H1 (cell line): ENCODE measurements around the gene ST8SIA4. TPM values are rescaled to one million over a fixed set of nuclear protein-coding genes. Genes with fewer than 3 reads are reported as not detected.

Experiments
- CTCF ChIA-PET: fragments of 300-600 bp; sonication (Branson Sonifier 250); formaldehyde crosslinking; loops from one replicate; lab custom pipeline; 2021; ENCODE audit not compliant: partially characterized antibody; lab: Charles Lee
- POLR2A ChIA-PET: fragments of 300-600 bp; sonication (Branson Sonifier 250); formaldehyde crosslinking; loops from one replicate; lab custom pipeline; 2021; ENCODE audit warnings: inconsistent platforms; ENCODE audit not compliant: partially characterized antibody; lab: Charles Lee
- DNase-seq, 2 experiments: peaks; one replicate each; pipeline versions ENCODE4 v3.0.0 to v3.0.0-alpha.2; 2010 to 2022; ENCODE audit warnings: low spot score in 2 of 2, low read depth in 1 of 2, mixed read lengths in 1 of 2
- FAIRE-seq: peaks from 2 replicates; lab custom pipeline; 2011; peaks lifted over from hg19 to GRCh38; lab: Jason Lieb, UNC
- H2AFZ ChIP-seq: 2 replicates; pipeline ENCODE4 v1.8.1; 2012; ENCODE audit warnings: low read length, inconsistent platforms
- H2AK5ac ChIP-seq: 2 replicates; pipeline ENCODE4 v1.6.1; 2013; ENCODE audit warnings: low read depth, low read length
- H2BK120ac ChIP-seq: replicated peaks from 2 replicates; pipeline ENCODE3; 2013; ENCODE audit warnings: low read depth, low read length, inconsistent platforms
- H2BK12ac ChIP-seq: 2 replicates; pipeline ENCODE4 v1.6.1; 2013; ENCODE audit warnings: low read depth, low read length
- H2BK15ac ChIP-seq: 2 replicates; pipeline ENCODE4 v1.6.1; 2013; ENCODE audit warnings: low read length
- H2BK20ac ChIP-seq: 2 replicates; pipeline ENCODE4 v1.6.1; 2013; ENCODE audit warnings: low read length
- H2BK5ac ChIP-seq: 2 replicates; pipeline ENCODE4 v1.6.1; 2013; ENCODE audit warnings: low read depth, low read length
- H3K14ac ChIP-seq: 2 replicates; pipeline ENCODE4 v1.6.1; 2013; ENCODE audit warnings: inconsistent platforms; ENCODE audit not compliant: insufficient read length
- H3K18ac ChIP-seq: 2 replicates; pipeline ENCODE4 v1.6.1; 2013; ENCODE audit warnings: low read length; ENCODE audit errors: extremely low read depth
- H3K23ac ChIP-seq: 2 replicates; pipeline ENCODE4 v1.6.1; 2013; ENCODE audit warnings: inconsistent platforms; ENCODE audit not compliant: insufficient read length
- H3K23me2 ChIP-seq: 2 replicates; pipeline ENCODE4 v1.6.1; 2013; ENCODE audit warnings: low read depth, low read length
- H3K27ac ChIP-seq: 2 replicates; pipeline ENCODE4 v1.6.1; 2011; ENCODE audit warnings: low read depth, low read length, inconsistent platforms
- H3K27me3 ChIP-seq, 4 experiments: replicated peaks in 1 of 4; 1 replicate in 1 of 4; 2 replicates in 3 of 4; pipeline versions ENCODE4 v1.6.1 to v1.8.1; 2011 to 2013; ENCODE audit warnings: low read length in 3 of 4, mild to moderate bottlenecking in 3 of 4, inconsistent platforms in 2 of 4, mixed read lengths in 2 of 4, moderate library complexity in 1 of 4; ENCODE audit not compliant: control insufficient read depth in 3 of 4, insufficient read depth in 3 of 4; ENCODE audit errors: extremely low read depth in 1 of 4
- H3K36me3 ChIP-seq, 4 experiments: 2 replicates each; pipeline versions ENCODE4 v1.6.1 to v1.8.1; 2011 to 2013; ENCODE audit warnings: mild to moderate bottlenecking in 4 of 4, low read length in 3 of 4, moderate library complexity in 2 of 4, control low read depth in 1 of 4, inconsistent platforms in 1 of 4; ENCODE audit not compliant: insufficient read depth in 4 of 4, control insufficient read depth in 2 of 4
- H3K4ac ChIP-seq: replicated peaks from 2 replicates; pipeline ENCODE3; 2013; ENCODE audit warnings: low read length, low read depth, mixed read lengths, inconsistent platforms; ENCODE audit not compliant: insufficient read length
- H3K4me1 ChIP-seq, 4 experiments: replicated peaks in 1 of 4; 1 replicate in 1 of 4; 2 replicates in 3 of 4; pipeline versions ENCODE4 v1.6.1 to v1.8.1; 2011 to 2013; ENCODE audit warnings: low read length in 3 of 4, inconsistent platforms in 2 of 4, mixed read lengths in 1 of 4; ENCODE audit not compliant: insufficient read depth in 4 of 4, control insufficient read depth in 3 of 4
- H3K4me2 ChIP-seq, 2 experiments: 2 replicates each; pipeline versions ENCODE4 v1.6.1 to v1.8.1; 2011 to 2013; ENCODE audit warnings: low read depth in 2 of 2, low read length in 2 of 2, control low read depth in 1 of 2, inconsistent platforms in 1 of 2, mild to moderate bottlenecking in 1 of 2; ENCODE audit not compliant: insufficient read depth in 1 of 2
- H3K4me3 ChIP-seq, 4 experiments: fragments of 200-600, 300-600 bp in 1 of 4; sonication (generic), shearing (Covaris generic), sonication (Bioruptor Twin) in 1 of 4; 2 replicates each; pipeline versions ENCODE4 v1.5.1 to v1.8.1; 2011 to 2016; ENCODE audit warnings: low read length in 4 of 4, low read depth in 3 of 4, control low read depth in 2 of 4, inconsistent platforms in 2 of 4, mild to moderate bottlenecking in 2 of 4, mixed read lengths in 1 of 4, moderate library complexity in 1 of 4; ENCODE audit not compliant: insufficient read depth in 2 of 4; ENCODE audit errors: extremely low read depth in 1 of 4
- H3K56ac ChIP-seq: replicated peaks from 2 replicates; pipeline ENCODE3; 2013; ENCODE audit warnings: low read depth, mild to moderate bottlenecking, mixed read lengths, low read length, inconsistent platforms; ENCODE audit not compliant: insufficient read length
- H3K79me1 ChIP-seq: 2 replicates; pipeline ENCODE4 v1.6.1; 2013; ENCODE audit warnings: low read depth, low read length, control low read depth
- H3K79me2 ChIP-seq, 2 experiments: 2 replicates each; pipeline versions ENCODE4 v1.6.1 to v1.8.1; 2012 to 2013; ENCODE audit warnings: low read length in 2 of 2, mild to moderate bottlenecking in 2 of 2, inconsistent platforms in 1 of 2; ENCODE audit not compliant: insufficient read depth in 2 of 2, control insufficient read depth in 1 of 2
- H3K9ac ChIP-seq, 4 experiments: replicated peaks in 1 of 4; 1 replicate in 1 of 4; 2 replicates in 3 of 4; pipeline versions ENCODE4 v1.6.1 to v1.8.1; 2011 to 2013; ENCODE audit warnings: low read depth in 3 of 4, low read length in 3 of 4, control low read depth in 2 of 4, mild to moderate bottlenecking in 2 of 4, moderate library complexity in 2 of 4, inconsistent platforms in 1 of 4; ENCODE audit errors: extremely low read depth in 1 of 4
- H3K9me3 ChIP-seq, 2 experiments: 2 replicates each; pipeline versions ENCODE4 v1.6.1 to v1.8.1; 2012 to 2013; ENCODE audit warnings: mild to moderate bottlenecking in 2 of 2, moderate library complexity in 2 of 2, control low read depth in 1 of 2, inconsistent platforms in 1 of 2, low read depth in 1 of 2, low read length in 1 of 2, mixed read lengths in 1 of 2; ENCODE audit not compliant: insufficient read depth in 2 of 2
- H4K20me1 ChIP-seq, 2 experiments: replicated peaks in 1 of 2; 2 replicates each; pipeline versions ENCODE3 to v1.8.1; 2011 to 2013; ENCODE audit warnings: inconsistent platforms in 2 of 2, low read length in 2 of 2, mild to moderate bottlenecking in 1 of 2; ENCODE audit not compliant: insufficient read depth in 2 of 2, control insufficient read depth in 1 of 2
- H4K5ac ChIP-seq: 2 replicates; pipeline ENCODE4 v1.6.1; 2013; ENCODE audit warnings: low read length, low read depth, mixed read lengths, inconsistent platforms; ENCODE audit not compliant: insufficient read length
- H4K8ac ChIP-seq: 2 replicates; pipeline ENCODE4 v1.8.0; 2013; ENCODE audit warnings: mild to moderate bottlenecking, moderate library complexity, low read length, inconsistent platforms; ENCODE audit not compliant: insufficient read depth; ENCODE audit errors: extremely low read depth
- H4K91ac ChIP-seq: replicated peaks from 2 replicates; pipeline ENCODE3; 2013; ENCODE audit warnings: low read length, mixed read lengths, inconsistent platforms; ENCODE audit not compliant: insufficient read length
- NANOG ChIP-seq: IDR thresholded peaks from 2 replicates; pipeline ENCODE4 v1.6.1; 2011; ENCODE audit warnings: low read length, low read depth, mild to moderate bottlenecking, inconsistent platforms; ENCODE audit not compliant: insufficient read depth, poor library complexity, severe bottlenecking
- POLR2A ChIP-seq, 2 experiments: IDR thresholded peaks; 1 replicate in 1 of 2; 2 replicates in 1 of 2; pipeline ENCODE4 v1.6.1; 2011; ENCODE audit warnings: low read depth in 2 of 2, low read length in 2 of 2, mild to moderate bottlenecking in 2 of 2; ENCODE audit errors: control extremely low read depth in 1 of 2
- POLR2AphosphoS5 ChIP-seq: IDR thresholded peaks from 2 replicates; pipeline ENCODE4 v1.6.1; 2011; ENCODE audit warnings: low read depth, low read length
- RAD21 ChIP-seq, 2 experiments: IDR thresholded peaks in 1 of 2; conservative IDR thresholded peaks in 1 of 2; 2 replicates each; pipeline ENCODE4 v1.6.1; 2011; ENCODE audit warnings: low read depth in 2 of 2, low read length in 2 of 2, improper control_type of control experiment in 1 of 2, inconsistent platforms in 1 of 2, mild to moderate bottlenecking in 1 of 2, moderate library complexity in 1 of 2
- SP1 ChIP-seq: IDR thresholded peaks from 2 replicates; pipeline ENCODE4 v1.6.1; 2011; ENCODE audit warnings: low read depth, low read length
- TEAD4 ChIP-seq: IDR thresholded peaks from 2 replicates; pipeline ENCODE4 v1.6.1; 2012; ENCODE audit warnings: low read depth, low read length, inconsistent platforms, mixed read lengths
- WGBS, 2 experiments: shearing (Covaris generic) in 1 of 2; methylation state at CpG; one replicate each; pipeline versions ENCODE4 v1.1.6 to v1.1.7; 2013 to 2015; ENCODE audit warnings: low lambda C conversion rate in 2 of 2, mixed read lengths in 2 of 2, inconsistent platforms in 1 of 2, low coverage in 1 of 2, missing lambda C conversion rate in 1 of 2; ENCODE audit not compliant: insufficient replicate concordance in 2 of 2, insufficient coverage in 1 of 2, insufficient read length in 1 of 2; ENCODE audit errors: extremely low coverage in 1 of 2, missing lambda C conversion rate in 1 of 2; 5-methylcytosine and 5-hydroxymethylcytosine counted together
- polyA plus RNA-seq, 7 experiments: library from polyadenylated mRNA; depleted of rRNA in 3 of 7; stranded (reverse) in 5 of 7; unstranded in 2 of 7; fragments of >200 nt in 5 of 7; fragments of 200-250 nt in 2 of 7; gene quantifications; 1 replicate in 5 of 7; 2 replicates in 1 of 7; 4 replicates in 1 of 7; pipeline versions ENCODE4 v1.2.1 to v1.2.3, GENCODE V29; 2011 to 2013; ENCODE audit warnings: missing spikeins in 2 of 7, mixed read lengths in 2 of 7
- total RNA-seq: library from RNA; stranded (reverse); fragmentation: NEBNext Ultra II Directional; extraction: Animal tissue kit (Norgen Biotek cat#: 25700); gene quantifications from 2 replicates; pipeline ENCODE4 v1.2.1, GENCODE V29; 2021
- TF ChIP-seq, protein P1 (sequence below): IDR thresholded peaks from 2 replicates; pipeline ENCODE4 v1.6.1; 2011; ENCODE audit warnings: low read depth, mild to moderate bottlenecking, low read length; ENCODE audit not compliant: insufficient read depth
- TF ChIP-seq, protein P2 (sequence below), 3 experiments: IDR thresholded peaks; 1 replicate in 2 of 3; 2 replicates in 1 of 3; pipeline versions ENCODE4 v1.5.1 to v1.6.1; 2011; ENCODE audit warnings: low read length in 3 of 3, mild to moderate bottlenecking in 3 of 3, inconsistent platforms in 2 of 3, low read depth in 1 of 3, moderate library complexity in 1 of 3; ENCODE audit not compliant: insufficient read depth in 1 of 3; ENCODE audit errors: control extremely low read depth in 1 of 3

Gene ST8SIA4
- total and polyA plus RNA-seq, 2 of the 8 experiments (the other 6 are each of a cell fraction or from before 2014, with no cell fraction given), result 0.08 to 0.50 TPM

DNA sequence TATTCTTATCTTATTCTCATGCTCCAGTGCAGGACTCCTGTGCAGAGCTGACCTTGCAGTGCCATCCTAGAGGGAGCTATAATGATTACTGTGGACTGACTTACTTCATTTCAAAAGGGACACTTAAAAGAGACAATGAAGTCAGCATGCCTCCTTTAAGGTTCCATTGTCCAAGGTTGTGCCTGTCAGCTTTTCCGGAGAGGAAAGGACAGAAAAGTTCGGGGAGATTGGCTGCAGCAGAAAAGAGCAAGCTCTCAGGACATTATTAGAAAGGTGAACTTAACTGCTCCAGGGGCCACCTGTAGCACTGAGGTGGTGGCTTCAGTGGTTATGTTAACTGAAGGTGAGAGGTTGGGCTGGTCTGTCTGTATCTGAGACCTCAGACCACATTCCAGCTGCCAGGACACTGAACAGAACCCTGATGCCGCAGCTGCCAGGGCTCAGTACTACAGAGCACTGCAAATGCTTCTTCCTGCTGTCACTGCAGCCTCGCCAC is 112.9 kb downstream of the ST8SIA4 start:
- H3K27ac ChIP-seq, result no peak overlapping the region
- H2AFZ ChIP-seq, result peak overlapping the region; percentile 12; the same call in 1 of the 2 replicates
- no peaks in the 10 kb centered on the region for H3K36me3 ChIP-seq
- H3K79me1 ChIP-seq, result no peaks in the 10 kb centered on the region
- no peak overlapping the region for H4K91ac ChIP-seq
- no peak overlapping the region for H3K56ac ChIP-seq
- H2BK5ac ChIP-seq, result no peak overlapping the region
- H3K9ac ChIP-seq, result no peak overlapping the region; a peak in 1 of 7 replicates
- peaks cover 0 to 8% (median 3%) of the 10 kb centered on the region in 4 experiments; a peak in 4 of 7 replicates for H3K4me1 ChIP-seq
- H4K5ac ChIP-seq, result no peak overlapping the region
- no peaks in the 10 kb centered on the region for H3K23me2 ChIP-seq
- H3K27me3 ChIP-seq, result no peaks in the 10 kb centered on the region
- DNase-seq (peak; percentile 29 to 55), FAIRE-seq (peak; percentile 77)
- H4K8ac ChIP-seq, result no peak overlapping the region
- H2BK120ac ChIP-seq, result no peak overlapping the region
- H3K9me3 ChIP-seq, result peaks cover 0 to 5% of the 10 kb centered on the region in 2 experiments; a peak in 1 of 4 replicates
- 0 out of 2 replicates have a peak overlapping the region, but pooled peaks have one; percentile 23 for H2BK12ac ChIP-seq
- no peak overlapping the region for H3K23ac ChIP-seq
- H3K4me2 ChIP-seq, result peak overlapping the region; percentile 46 to 63
- H2BK20ac ChIP-seq, result no peak overlapping the region; the same call in 1 of the 2 replicates
- CTCF ChIA-PET, result interaction anchor here (1.5 to 2.0 kb wide), 2 partner anchors 15 to 110 kb away, joined by 8 to 11 read pairs; no protein-coding TSS in a partner anchor
- TF ChIP-seq, protein P1, sequence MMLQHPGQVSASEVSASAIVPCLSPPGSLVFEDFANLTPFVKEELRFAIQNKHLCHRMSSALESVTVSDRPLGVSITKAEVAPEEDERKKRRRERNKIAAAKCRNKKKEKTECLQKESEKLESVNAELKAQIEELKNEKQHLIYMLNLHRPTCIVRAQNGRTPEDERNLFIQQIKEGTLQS, result no peak
- 0 out of 2 replicates have a peak, but pooled peaks have one; percentile 14 for TF ChIP-seq SP1
- TF ChIP-seq, protein P2, sequence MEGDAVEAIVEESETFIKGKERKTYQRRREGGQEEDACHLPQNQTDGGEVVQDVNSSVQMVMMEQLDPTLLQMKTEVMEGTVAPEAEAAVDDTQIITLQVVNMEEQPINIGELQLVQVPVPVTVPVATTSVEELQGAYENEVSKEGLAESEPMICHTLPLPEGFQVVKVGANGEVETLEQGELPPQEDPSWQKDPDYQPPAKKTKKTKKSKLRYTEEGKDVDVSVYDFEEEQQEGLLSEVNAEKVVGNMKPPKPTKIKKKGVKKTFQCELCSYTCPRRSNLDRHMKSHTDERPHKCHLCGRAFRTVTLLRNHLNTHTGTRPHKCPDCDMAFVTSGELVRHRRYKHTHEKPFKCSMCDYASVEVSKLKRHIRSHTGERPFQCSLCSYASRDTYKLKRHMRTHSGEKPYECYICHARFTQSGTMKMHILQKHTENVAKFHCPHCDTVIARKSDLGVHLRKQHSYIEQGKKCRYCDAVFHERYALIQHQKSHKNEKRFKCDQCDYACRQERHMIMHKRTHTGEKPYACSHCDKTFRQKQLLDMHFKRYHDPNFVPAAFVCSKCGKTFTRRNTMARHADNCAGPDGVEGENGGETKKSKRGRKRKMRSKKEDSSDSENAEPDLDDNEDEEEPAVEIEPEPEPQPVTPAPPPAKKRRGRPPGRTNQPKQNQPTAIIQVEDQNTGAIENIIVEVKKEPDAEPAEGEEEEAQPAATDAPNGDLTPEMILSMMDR (IDR thresholded peaks at IDR 0.05; ENCODE audit: control extremely low read depth in 1 of 3, insufficient read depth in 1 of 3, low read depth in 1 of 3, low read length in 3 of 3), result peak in 1 of 3 experiments; percentile 29; a peak in 1 of 4 replicates
- TF ChIP-seq RAD21 (IDR thresholded peaks at IDR 0.05 in 1 of 2, conservative IDR thresholded peaks at IDR 0.05 in 1 of 2; ENCODE audit: low read depth in 2 of 2, low read length in 2 of 2), result peak in 1 of 2 experiments; percentile 1; a peak in 1 of 4 replicates
- TF ChIP-seq POLR2AphosphoS5, result no peak
- peak; percentile 84 for TF ChIP-seq NANOG
- peak; percentile 70 for TF ChIP-seq TEAD4
- no peak for TF ChIP-seq POLR2A (IDR thresholded peaks at IDR 0.05; ENCODE audit: control extremely low read depth in 1 of 2, low read depth in 2 of 2, low read length in 2 of 2)
- TF ChIP-seq, all 59 proteins: peak for 5
- Histone ChIP-seq H2AK5ac (no peak overlapping the region), H3K4ac (no peak overlapping the region), H2BK15ac (no peak overlapping the region), H3K18ac (no peak overlapping the region), H3K14ac (no peak overlapping the region), H3K79me2 (no peaks in the 10 kb centered on the region), H3K4me3 (no peak overlapping the region), H4K20me1 (no peaks in the 10 kb centered on the region)
- POLR2A ChIA-PET, result interaction anchor here (0.6 kb wide), 1 partner anchor 263 kb away, joined by 3 read pairs; no protein-coding TSS in a partner anchor
- 54% methylated on average over 4 of the region's 4 CpGs; no CpG with 5 or more reads in 1 of the 2 experiments for WGBS, 2 experiments
